ENCODE data around the gene TSKU.

GRCh38 chr11:76747153-76747914, 35.8 kb upstream of the TSKU start:
- TF ChIP-seq CTCF (IDR thresholded peaks at IDR 0.05; ENCODE audit: borderline replicate concordance, extremely low read depth, low read length, poor library complexity, severe bottlenecking) (no peak), EZH2 (IDR thresholded peaks at IDR 0.05; ENCODE audit: borderline replicate concordance, low read depth, low read length, severe bottlenecking) (no peak)
